Skin of body (tissue), 2 donors: ENCODE data around the gene NPHS1. TPM values are rescaled to one million over a fixed set of nuclear protein-coding genes. Genes with fewer than 3 reads are reported as not detected.

Experiments
- DNase-seq: peaks from one replicate; lab custom pipeline; 2025; lab: John Stamatoyannopoulos, UW
- total RNA-seq: library from RNA; depleted of rRNA; stranded (reverse); fragments of >200 nt; gene quantifications from one replicate; pipeline ENCODE4 v1.2.3, GENCODE V29; 2014

Gene NPHS1
- total RNA-seq, 1 donor from 2014 or later = not detected

DNA sequence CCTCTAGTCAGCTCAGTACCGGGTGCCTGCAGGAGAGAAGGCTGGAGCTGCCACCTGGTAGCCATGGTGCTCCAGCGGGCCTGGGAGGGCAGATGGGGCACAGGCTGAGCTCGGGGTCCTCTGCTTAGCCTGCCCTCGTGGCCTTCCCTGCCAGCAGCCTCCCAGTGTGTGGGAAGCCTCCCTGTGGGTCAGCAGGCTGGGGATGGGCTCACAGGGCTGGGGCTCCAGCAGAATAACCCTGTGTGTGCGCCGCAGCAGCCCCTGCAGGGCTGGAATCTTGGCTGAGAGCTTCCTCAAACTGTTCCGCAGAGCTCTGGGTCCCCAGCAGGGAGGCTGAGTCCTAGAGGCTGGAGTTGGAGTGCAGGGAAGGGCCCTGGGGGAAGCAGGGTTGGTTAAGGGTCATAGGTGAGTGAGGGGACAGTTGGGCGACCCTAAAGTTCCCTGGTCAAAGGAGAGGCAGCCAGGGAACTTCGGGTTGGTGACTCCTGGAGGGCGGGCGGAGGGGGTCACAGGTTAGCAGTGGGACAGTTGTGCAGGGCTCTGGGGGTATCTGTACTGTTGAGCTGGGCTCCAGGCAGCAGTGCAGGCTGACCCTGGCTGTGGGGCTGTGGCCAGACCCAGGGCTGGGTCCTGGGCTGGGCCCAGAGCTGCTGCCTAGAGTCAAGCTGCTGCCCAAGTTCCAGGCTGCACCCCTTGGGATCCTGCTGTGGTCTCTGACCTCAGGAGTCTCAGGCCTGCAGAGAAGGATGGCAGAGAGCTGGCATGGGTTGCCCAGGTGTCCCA lies 62.9 kb downstream of the NPHS1 start:
- no peak for DNase-seq

DNA sequence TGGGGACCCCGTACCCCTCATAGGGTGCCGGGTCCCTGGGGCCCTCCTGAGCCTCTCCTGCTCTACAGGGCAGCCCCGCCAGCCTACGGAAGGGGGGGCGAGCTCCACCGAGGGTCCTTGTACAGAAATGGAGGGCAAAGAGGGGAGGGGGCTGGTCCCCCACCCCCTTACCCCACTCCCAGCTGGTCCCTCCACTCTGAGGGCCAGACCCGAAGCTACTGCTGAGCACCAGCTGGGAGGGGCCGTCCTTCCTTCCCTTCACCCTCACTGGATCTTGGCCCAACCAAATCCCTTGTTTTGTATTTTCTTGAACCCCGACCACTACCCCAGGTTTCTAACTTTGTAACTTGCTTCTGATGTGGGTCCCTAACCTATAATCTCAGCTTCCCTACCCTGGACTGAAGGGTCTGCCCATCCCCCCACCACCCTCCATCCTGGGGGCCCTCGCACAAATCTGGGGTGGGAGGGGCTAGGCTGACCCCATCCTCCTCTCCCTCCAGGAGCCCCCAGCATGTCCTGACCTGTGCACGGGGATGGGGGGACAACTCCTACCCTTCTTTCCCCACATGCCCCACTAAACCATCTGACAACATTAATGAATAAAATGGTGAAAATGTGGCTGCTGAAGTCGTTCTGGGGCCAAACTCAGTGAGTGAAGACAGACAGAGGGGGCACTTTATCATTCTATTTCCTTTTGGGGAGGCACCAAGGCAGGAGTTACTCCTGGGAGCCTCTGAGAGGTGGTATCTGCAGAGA lies 63.9 kb downstream of the NPHS1 start:
- no peak for DNase-seq

DNA sequence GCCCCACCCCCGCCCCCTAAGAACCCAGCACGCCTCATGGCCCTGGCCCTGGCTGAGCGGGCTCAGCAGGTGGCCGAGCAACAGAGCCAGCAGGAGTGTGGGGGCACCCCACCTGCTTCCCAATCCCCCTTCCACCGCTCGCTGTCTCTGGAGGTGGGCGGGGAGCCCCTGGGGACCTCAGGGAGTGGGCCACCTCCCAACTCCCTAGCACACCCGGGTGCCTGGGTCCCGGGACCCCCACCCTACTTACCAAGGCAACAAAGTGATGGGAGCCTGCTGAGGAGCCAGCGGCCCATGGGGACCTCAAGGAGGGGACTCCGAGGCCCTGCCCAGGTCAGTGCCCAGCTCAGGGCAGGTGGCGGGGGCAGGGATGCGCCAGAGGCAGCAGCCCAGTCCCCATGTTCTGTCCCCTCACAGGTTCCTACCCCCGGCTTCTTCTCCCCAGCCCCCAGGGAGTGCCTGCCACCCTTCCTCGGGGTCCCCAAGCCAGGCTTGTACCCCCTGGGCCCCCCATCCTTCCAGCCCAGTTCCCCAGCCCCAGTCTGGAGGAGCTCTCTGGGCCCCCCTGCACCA lies 65.0 kb downstream of the NPHS1 start:
- no peak for DNase-seq

DNA sequence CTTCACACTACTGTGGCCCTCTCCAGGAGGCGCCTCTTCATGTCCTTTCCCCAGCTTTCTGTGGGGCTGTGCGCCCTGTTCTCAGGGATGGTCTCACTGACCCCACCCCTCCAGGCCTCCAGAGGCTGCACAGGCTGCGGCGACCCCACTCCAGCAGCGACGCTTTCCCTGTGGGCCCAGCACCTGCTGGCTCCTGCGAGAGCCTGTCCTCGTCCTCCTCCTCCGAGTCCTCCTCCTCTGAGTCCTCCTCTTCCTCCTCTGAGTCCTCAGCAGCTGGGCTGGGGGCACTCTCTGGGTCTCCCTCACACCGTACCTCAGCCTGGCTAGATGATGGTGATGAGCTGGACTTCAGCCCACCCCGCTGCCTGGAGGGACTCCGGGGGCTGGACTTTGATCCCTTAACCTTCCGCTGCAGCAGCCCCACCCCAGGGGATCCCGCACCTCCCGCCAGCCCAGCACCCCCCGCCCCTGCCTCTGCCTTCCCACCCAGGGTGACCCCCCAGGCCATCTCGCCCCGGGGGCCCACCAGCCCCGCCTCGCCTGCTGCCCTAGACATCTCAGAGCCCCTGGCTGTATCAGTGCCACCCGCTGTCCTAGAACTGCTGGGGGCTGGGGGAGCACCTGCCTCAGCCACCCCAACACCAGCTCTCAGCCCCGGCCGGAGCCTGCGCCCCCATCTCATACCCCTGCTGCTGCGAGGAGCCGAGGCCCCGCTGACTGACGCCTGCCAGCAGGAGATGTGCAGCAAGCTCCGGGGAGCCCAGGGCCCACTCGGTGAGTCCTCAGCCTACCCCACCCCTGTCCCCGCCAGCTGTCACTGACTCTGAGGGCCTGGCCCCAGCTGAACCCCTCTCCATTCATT lies 65.8 kb downstream of the NPHS1 start:
- no peak for DNase-seq

DNA sequence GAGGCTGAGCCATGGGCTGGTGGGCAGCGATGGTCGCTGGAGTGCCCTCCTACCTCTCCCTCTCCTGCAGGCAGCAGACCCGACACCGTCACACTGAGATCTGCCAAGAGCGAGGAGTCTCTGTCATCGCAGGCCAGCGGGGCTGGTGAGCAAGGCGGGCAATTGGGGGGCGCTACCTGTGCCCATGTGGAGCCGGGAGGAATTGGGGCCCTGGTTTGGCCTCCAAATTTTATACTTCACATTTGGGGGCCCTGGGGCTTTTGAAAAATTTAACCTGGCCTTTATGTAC lies 67.0 kb downstream of the NPHS1 start:
- no peak for DNase-seq

DNA sequence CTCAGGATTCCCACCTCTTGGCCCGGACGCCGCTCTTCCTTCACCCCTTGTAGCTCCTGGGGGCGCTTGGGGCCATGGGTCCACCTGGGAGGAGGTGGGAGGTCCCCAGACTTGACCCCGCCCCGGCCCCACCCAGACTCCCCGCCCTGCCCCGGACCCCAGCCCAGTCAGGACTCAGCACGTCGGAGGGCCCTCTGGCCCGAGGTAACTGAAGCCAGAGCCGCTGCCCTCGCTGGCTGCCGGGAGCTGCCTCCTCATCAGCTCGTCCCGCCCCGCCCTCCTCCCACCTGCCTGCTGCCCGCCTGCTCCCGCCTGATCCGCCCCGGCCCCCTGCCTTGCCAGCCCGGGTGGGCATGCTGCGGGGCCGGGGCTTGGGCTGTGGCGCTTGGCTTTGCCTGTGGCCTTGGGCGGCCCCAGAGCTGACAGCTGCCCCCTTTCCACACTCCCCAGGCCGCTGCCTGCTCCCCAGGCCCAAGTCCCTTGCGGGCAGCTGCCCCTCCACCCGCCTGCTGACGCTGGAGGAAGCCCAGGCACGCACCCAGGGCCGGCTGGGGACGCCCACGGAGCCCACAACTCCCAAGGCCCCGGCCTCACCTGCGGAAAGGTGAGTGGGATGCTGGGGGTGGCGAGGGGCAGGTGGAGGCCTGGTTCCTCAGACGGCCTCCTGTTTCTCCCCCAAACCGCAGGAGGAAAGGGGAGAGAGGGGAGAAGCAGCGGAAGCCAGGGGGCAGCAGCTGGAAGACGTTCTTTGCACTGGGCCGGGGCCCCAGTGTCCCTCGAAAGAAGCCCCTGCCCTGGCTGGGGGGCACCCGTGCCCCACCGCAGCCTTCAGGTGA lies 67.6 kb downstream of the NPHS1 start:
- DNase-seq = no peak

DNA sequence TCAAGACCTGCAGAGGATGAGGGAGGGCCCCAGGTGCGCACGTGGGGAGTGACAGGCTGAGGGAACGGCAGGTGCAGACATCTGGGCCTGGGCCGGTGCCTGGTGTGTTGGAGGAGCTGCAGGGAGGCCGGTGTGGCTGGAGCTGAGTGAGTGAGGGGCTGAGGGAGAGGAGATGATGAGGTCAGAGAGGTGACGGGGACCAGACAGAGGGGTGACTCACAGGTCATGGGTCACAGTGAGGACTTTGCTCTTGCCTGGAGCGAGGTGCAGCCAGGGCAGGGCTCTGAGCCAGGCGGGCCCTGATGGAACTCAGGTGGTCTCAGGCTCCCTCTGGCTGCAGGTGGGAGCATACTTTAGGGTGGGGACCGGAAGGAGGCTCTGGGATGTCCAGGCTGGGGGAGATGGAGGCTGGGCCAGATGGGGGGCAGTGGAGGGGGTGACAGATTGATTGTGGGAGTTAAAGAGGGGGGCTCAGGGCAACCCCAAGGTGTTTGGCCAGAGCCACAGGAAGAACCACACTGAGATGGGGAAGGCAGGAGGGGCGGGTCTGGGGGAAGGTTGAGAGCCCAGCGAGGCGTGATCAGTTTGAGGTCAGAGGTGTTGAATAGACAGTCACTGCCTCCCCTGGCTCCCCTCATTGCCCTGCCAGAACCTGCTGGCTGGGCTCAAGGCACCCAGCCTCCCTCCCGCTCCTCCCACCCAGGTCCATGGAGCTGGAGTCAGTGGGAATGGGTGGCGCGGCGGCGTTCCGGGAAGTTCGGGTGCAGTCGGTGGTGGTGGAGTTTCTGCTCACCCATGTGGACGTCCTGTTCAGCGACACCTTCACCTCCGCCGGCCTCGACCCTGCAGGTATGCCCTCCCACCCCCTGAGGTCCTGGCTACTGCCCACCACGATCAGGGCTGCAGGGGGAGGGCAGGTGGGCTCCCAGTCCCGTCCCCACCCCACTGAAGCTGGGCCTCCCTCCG lies 68.6 kb downstream of the NPHS1 start:
- no peak for DNase-seq

DNA sequence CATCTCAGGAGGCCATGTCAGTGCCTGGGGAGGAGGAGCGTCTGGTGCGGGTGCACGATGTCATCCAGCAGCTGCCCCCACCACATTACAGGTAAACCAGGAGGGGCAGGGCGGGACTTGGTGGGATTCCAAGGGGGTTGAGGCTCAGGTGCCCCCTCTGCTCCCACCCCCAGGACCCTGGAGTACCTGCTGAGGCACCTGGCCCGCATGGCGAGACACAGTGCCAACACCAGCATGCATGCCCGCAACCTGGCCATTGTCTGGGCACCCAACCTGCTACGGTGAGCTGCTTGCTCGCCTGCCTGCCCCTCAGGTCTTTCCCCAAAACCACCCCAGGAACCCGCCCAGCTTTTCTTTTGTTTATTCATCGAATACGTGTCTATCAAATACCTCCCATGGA lies 69.7 kb downstream of the NPHS1 start:
- DNase-seq = no peak

DNA sequence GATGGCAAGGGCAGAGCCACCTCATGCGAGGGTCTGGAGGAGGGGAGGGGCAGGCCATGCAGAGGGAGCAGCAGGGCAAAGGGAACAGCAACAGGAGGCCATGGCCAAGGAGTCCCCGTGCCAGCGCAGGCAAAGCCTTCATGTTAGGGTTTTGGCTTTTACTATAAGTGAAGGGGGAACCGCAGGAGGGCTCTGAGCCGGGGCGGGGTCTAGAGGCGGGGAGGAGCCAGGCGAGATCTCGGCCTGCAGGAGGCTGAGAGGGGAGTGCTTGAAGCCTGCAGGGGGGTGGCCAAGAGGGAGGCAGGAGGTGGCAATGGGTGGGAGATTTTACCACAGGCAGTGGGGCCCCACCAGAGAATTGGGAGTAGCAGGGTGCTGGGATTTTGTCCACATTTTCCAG lies 70.7 kb downstream of the NPHS1 start:
- DNase-seq = no peak

DNA sequence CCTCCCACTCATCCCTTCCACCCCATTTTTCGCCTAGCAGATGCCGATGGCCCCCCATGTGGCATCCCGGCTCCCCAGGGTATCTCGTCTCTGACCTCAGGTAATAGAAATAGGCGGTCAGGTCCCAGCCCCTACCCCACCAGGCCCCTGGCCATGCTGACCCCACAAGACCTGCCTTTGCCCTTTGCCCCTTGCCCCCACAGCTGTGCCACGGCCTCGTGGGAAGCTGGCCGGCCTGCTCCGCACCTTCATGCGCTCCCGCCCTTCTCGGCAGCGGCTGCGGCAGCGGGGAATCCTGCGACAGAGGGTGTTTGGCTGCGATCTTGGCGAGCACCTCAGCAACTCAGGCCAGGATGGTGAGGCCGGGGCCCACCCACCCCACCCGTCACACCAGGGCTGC lies 71.6 kb downstream of the NPHS1 start:
- DNase-seq = no peak

DNA sequence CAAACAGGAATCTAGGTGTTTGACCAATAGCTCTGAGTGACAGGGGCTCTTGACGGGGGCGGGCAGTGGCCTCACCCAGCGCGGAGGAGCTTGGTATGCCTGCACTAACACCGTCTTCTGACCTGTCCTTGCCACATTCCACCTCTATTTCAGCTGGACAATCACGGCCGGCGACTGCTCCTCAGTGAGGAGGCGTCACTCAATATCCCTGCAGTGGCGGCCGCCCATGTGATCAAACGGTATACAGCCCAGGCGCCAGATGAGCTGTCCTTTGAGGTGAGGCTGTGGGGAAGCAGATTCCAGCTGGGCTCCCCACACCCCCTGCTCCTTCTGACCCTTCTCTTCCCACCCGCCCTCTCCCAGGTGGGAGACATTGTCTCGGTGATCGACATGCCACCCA lies 72.2 kb downstream of the NPHS1 start:
- no peak for DNase-seq

DNA sequence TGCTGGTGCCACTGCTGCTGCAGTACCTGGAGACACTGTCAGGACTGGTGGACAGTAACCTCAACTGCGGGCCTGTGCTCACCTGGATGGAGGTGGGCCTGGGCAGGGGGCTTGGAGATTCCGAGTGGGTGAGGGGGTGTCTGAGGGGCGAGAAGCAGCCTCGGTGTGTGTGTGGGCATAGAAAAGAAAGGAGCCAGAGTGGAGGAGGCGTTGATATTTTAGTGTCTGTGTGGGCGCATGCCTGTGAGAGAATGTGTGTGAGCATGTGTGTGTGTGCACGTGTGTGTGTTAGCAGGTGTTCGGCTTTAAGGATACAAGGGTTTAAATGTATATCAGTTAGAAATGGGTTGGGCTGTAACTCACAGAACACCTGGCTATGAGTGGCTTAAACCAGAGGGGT lies 73.3 kb downstream of the NPHS1 start:
- DNase-seq = no peak

DNA sequence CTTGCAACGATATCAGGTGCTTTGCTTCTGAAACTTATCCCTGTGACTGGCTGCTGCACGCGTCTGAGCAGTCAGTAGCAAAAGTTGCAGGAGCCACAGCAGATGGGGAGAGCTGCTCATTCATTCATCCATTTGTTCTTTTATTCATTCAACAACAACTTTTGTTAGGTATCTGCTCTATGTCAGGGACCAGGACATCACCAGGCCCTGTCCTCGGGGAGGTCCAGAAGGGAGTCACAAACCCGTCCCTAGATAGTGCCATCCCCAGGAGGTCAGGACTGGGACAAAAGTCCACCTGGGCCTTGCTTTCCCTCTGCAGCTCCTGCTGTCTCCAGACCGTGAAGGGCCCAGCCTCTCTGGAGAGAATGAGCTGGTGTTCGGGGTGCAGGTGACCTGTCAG lies 74.3 kb downstream of the NPHS1 start:
- no peak for DNase-seq

DNA sequence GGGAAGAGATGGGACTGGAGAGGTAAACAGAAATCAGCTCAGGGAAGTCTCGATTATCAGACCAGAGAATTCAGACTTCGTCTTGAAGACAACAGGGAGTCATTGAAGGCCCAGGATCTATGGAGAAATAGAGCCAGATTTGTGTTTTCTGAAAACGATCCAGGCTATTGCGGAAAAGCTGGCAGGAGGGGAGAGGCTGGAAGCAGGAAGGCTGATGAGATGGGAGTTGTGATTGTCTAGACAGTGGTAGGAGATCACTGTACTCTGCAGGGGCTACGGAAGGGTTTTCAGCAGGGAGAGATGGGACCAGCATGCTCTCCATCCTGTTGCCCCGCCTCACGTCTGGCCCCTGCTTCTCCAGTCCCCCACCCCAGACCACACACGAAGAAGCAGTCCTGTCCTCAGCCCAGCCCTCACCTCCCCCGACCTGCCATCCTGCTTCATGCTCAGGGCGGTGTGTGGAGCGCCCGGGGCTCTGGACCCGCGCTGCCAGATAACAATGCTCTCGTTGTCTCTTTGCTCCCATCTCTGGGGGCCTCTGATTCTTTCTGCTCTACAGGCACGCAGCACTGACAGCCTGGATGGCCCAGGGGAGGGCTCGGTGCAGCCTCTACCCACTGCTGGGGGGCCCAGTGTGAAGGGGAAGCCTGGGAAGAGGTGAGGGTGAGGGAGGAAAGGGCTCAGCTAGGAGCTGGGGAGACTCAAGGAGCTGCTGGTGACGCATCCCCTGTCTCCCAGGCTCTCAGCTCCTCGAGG lies 75.0 kb downstream of the NPHS1 start:
- no peak for DNase-seq

DNA sequence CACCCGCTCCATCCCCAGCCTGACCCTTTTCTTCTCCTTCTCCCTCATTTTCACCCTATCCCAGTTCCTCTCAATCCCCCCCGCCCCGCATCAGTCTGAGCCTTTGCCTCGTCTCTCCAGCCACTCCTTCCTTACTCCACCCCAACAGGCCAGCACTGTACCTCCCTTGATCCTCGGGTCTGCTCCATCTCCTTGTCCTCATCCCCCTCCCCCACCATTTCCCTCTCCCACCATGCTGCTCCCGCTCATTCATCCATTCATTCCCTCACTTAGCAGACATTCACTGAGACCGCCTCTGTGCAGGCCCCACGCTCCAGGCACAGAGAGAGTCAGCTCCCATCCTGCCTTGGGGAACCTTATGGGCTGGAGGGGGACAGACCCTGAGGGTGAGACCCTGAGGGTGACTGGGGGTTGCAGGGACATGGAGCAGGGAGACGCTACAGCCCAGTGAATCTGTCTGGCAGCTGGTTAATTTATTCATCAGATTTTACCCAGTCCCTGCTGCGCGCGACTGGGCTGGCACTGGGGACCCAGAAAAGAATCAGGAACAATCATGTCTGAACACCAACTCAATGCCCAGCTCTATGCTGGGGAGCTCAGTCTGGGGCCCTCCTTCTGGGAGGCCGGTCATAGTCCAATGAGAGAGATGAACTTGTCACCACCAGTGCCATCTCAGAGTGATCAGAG lies 76.1 kb downstream of the NPHS1 start:
- DNase-seq = no peak
